Measurements from ENCODE around the gene ARID5B. TPM values are rescaled to one million over a fixed set of nuclear protein-coding genes. Genes with fewer than 3 reads are reported as not detected.

ARID5B gene
- total and polyA plus RNA-seq, 2 of the 4 experiments (the other 2 are of a cell fraction): 41.0 to 125 TPM

DNA sequence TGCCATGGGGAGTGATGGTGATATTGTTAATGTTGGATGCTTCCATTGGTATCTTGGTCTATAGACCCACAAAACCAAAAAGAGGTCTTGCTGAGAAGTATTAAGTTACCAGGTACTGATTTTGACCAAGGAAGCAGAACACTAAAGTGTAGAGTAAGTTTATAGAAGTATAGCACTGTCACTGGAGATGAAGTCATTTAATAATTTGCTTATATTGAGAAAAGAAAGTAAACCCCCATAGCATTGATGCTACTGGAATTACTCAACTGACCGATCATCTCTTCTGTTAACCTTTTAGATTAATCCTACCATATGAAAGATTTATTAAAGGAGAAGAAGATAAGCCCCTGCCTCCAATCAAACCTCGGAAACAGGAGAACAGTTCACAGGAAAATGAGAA is 183.9 kb downstream of the ARID5B start:
- ATAC-seq (ENCODE audit: low read depth) (no peak), DNase-seq (no peak)
- Histone ChIP-seq H3K56ac (ENCODE audit: extremely low read depth, insufficient read depth, low read length) (no peak overlapping the region), H4K5ac (ENCODE audit: low read depth, low read length) (peak overlapping the region; percentile 26), H3K4me3 (ENCODE audit: insufficient read depth, low read depth, low read length) (no peak overlapping the region), H3K4me1 (ENCODE audit: control insufficient read depth, insufficient read depth, low read length) (peaks cover 24% of the 10 kb centered on the region), H2BK20ac (ENCODE audit: low read depth, low read length) (peak overlapping the region; percentile 3; the same call in 1 of the 2 replicates), H2BK15ac (ENCODE audit: low read depth, low read length) (peak overlapping the region; percentile 32; the same call in 1 of the 3 replicates), H3K18ac (ENCODE audit: low read depth, low read length) (peak overlapping the region; percentile 76), H4K8ac (ENCODE audit: low read depth in 2 of 2, low read length in 2 of 2) (peak overlapping the region; percentile 17 to 53; a peak in 3 of 4 replicates), H3K23ac (ENCODE audit: low read depth, low read length) (peak overlapping the region; percentile 67), H3K4me2 (ENCODE audit: low read depth, low read length) (no peak overlapping the region), H3K27ac (ENCODE audit: insufficient read depth, low read length) (peak overlapping the region; percentile 93; the same call in 1 of the 2 replicates), H3K27me3 (ENCODE audit: control insufficient read depth, insufficient read depth, low read length) (no peaks in the 10 kb centered on the region), H3K9ac (ENCODE audit: low read depth, low read length) (no peak overlapping the region), H3K79me1 (ENCODE audit: low read depth in 1 of 2, low read length in 2 of 2) (peaks cover 17 to 56% of the 10 kb centered on the region in 2 experiments), H2AK9ac (replicated peaks; ENCODE audit: low read depth, low read length, poor library complexity) (no peak overlapping the region), H3K36me3 (ENCODE audit: control insufficient read depth, insufficient read depth, low read length) (peaks cover 57% of the 10 kb centered on the region), H2AFZ (replicated peaks; ENCODE audit: low read length, poor library complexity) (no peak overlapping the region), H3K14ac (replicated peaks; ENCODE audit: low read depth, low read length) (peak overlapping the region; percentile 68), H4K20me1 (ENCODE audit: insufficient read depth, low read length) (peaks cover 21% of the 10 kb centered on the region), H2BK5ac (ENCODE audit: low read depth, low read length, poor library complexity, severe bottlenecking) (peak overlapping the region; percentile 93), H4K91ac (ENCODE audit: insufficient read depth, low read depth, low read length) (0 out of 2 replicates have a peak overlapping the region, but pooled peaks have one; percentile 20), H3K9me3 (ENCODE audit: control insufficient read depth, insufficient read depth, low read length) (no peaks in the 10 kb centered on the region), H2AK5ac (ENCODE audit: low read depth, low read length) (peak overlapping the region; percentile 29), H3K4ac (ENCODE audit: low read depth, low read length) (peak overlapping the region; percentile 33; the same call in 1 of the 2 replicates), H2BK120ac (ENCODE audit: low read depth, low read length) (peak overlapping the region; percentile 51; the same call in 1 of the 2 replicates), H3K9me1 (ENCODE audit: insufficient read depth, low read length) (peaks cover 10% of the 10 kb centered on the region)
- CTCF ChIA-PET: no interaction called here
- in situ Hi-C loops (cut with MboI; ENCODE audit: low sequenced_read_pairs) (loop anchor here (25.0 kb wide), 1 partner anchor 1052 kb away; the partner anchor contains the start of gene NRBF2), intact Hi-C loops (cut with micrococcal nuclease) (loop anchor here (2.0 kb wide), 1 partner anchor 159 kb away; no protein-coding TSS in a partner anchor), dilution Hi-C loops (cut with HindIII; ENCODE audit: low sequenced_read_pairs, unreplicated experiment) (no loop called here)
- TSS peak; percentile 83 for BruUV-seq (replicated peaks)
- no CpG with 5 or more reads among the region's 2 CpGs for WGBS, 2 experiments (ENCODE audit: extremely low coverage in 2 of 2, insufficient read length in 1 of 2)
- POLR2A ChIA-PET (ENCODE audit: unreplicated experiment): no interaction called here
- TF ChIP-seq RAD21 (IDR thresholded peaks at IDR 0.05; ENCODE audit: low read length): no peak
- TF ChIP-seq BHLHE40 (IDR thresholded peaks at IDR 0.05; ENCODE audit: low read depth, low read length): no peak
- no peak for TF ChIP-seq RCOR1 (IDR thresholded peaks at IDR 0.05; ENCODE audit: insufficient replicate concordance, low read length)
- no peak for TF ChIP-seq CHD1 (IDR thresholded peaks at IDR 0.05; ENCODE audit: low read depth, low read length)
